CD4-positive, alpha-beta T cell treated with Interleukin-21 for 1 hour (primary cell): ENCODE data around the gene PRLR.

Experiments
- DNase-seq: peaks from one replicate; pipeline ENCODE4 v3.0.0-alpha.2; 2020

PRLR gene

DNA sequence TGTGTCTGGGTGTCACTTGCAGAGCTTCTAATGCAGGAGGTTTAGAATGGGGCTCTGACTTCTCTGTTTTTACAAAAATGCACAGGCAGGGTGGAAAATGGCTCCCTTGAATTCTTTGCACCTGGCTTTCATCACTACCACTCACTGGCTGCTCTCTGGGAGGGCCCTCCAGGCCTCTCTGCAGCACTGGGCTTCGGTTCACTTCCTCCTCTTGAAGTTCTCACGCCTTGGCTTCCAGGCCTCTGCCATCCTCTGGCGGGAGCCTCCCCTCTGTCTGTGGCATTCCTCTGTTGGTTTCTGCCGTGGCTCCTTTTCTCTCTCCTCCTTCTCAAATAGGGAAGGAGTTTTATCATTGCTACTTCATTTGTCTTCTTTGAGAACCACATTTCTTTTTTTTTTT lies 2.8 kb upstream of the PRLR start:
- DNase-seq, result no peak

DNA sequence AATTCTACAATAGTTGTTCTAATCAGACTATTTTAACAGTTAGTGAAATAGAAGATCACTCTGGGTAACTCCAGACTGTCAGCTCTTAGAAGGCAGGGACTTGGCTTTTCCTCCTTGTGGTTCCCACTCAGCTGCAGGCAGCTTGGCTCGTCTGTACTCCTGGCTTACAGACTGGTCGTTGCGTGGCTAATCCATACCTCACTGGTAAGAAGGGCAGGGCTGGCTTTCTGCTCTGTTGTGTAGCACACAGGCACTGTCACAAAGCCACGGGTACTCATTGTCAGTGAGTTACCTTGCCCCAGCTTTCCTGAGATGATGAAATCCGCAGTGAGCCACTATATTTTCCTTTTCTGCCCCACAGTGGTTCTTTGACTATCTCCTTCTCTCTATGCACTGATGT lies 1.8 kb upstream of the PRLR start:
- no peak for DNase-seq

- no peak for DNase-seq
Measured at GRCh38 chr5:35229076-35230037, 930 bp downstream of the PRLR start.

DNA sequence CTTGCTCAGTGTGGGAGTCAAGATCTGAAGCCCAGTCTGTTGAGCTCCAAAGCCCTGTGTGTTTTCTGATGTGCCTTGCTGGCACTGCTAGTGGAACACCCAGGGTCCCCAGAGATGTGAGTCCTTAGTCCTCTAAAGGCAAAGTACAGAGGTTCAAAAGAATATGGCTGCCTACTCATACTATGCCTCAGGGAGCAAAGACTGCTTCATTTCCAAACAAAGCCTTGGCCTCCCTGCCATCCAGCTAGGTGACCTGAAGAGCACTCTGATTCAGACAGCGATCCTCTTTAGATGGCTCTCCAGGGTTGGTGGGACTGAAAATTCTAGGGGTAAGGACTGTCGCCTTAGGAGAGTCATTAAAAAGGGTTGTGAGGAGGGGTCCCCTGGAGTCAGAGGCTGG lies 2.0 kb downstream of the PRLR start:
- DNase-seq, result no peak

- DNase-seq, result no peak
Measured at GRCh38 chr5:35227720-35228119, 2.6 kb downstream of the PRLR start.

GRCh38 chr5:35223787-35224395 lies 6.4 kb downstream of the PRLR start:
- DNase-seq, result no peak

GRCh38 chr5:35220967-35221366 lies 9.3 kb downstream of the PRLR start:
- no peak for DNase-seq

- DNase-seq, result no peak
Measured at GRCh38 chr5:35218981-35219380, 11.3 kb downstream of the PRLR start.

GRCh38 chr5:35214051-35214450 lies 16.2 kb downstream of the PRLR start:
- DNase-seq, result no peak

DNA sequence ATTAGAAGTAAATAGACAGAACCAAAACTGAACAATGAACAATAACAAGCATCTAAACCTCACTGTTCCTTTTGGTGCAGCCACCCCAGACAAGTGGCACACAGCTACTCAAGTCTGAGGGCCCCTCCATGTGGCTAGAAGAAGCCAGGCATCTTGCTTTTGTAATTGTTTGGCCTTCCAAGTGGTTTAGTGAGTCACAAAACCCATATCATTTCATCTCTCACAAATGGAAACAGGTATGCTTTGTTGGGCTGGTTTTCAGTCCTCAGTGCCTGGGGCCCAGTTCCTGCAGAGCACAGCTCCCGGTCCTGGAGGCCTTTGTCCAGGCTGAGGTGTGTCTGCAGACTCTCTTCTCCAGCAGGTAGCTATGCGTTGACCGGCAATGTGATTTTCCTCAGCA lies 16.7 kb downstream of the PRLR start:
- no peak for DNase-seq

- no peak for DNase-seq
Measured at GRCh38 chr5:35212122-35212982, 17.9 kb downstream of the PRLR start.

- no peak for DNase-seq
Measured at GRCh38 chr5:35209862-35210261, 20.4 kb downstream of the PRLR start.

- DNase-seq, result no peak
Measured at GRCh38 chr5:35205606-35206005, 24.7 kb downstream of the PRLR start.

DNA sequence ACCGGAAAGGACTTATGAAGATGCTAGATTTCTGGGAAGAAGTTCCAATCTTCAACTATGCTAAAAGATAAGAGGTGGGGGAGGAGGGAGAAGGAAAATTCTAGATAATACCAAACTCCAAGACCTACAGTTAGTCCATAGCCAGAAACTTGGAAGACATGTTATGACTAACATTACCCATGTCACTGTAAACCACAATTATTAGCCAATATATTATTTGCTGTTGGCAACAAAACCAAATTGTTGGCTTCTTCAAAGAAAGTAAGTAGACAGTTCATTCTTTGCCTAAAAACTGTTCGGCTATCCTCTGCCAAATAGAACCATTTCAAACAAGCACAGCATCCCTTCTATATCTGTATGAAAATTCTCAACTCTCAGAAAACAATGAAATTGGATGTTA lies 25.1 kb downstream of the PRLR start:
- no peak for DNase-seq

DNA sequence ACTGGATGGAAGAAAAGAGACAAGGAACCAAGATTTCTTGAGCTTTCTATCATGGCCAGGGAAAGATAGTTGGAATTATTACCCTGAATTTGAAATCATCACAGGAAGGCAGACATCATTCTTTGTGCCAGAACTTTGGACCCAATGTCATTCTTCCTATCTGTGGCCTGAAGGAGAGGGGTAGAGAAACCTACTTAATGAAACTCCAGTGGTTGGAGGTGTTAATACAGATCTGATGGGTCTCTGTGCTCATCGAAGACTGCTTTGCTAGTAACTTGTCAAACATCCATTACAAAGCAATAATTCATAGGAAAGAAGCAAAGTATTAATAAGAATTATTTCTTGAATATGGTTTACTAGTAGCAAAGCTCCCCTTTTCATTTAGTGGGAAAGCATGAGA lies 26.9 kb downstream of the PRLR start:
- no peak for DNase-seq

DNA sequence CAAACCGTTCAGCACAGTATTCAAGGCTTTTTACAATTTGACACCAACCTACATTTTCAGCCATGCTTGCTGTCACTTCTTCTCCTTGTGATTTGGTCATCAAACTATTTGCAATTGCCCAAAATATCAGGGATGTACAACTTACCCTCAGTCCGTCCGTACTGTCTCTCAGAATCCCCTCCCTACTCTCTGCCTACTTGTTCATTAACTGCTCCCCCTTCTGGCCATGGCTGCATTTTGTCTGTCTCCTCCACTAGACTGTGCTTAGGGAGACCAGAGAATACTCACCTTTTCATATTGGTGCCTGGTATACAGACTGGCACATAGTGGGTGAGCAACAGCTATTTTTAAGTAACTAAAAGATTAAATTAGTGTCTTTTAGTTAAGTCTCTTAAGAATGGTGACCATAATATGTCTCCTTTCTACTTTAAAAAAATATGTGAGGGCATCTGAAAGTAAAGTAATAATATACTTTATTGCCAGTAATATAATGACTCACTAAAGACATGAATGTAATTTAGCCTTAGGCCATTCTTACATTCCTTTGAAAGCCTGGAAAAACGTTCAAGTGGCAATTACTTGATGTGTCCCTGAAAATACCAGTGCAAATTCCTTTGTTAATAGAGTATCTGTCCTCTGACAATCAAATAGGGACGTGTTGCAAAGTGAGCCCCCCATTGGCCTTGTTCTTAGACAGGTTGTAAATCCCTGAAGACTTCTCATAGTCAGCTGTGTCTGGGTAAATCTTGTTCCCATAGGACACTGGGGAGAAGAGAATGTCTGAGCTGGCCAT lies 27.8 kb downstream of the PRLR start:
- peak; percentile 21 for DNase-seq

- no peak for DNase-seq
Measured at GRCh38 chr5:35201291-35201690, 29.0 kb downstream of the PRLR start.

DNA sequence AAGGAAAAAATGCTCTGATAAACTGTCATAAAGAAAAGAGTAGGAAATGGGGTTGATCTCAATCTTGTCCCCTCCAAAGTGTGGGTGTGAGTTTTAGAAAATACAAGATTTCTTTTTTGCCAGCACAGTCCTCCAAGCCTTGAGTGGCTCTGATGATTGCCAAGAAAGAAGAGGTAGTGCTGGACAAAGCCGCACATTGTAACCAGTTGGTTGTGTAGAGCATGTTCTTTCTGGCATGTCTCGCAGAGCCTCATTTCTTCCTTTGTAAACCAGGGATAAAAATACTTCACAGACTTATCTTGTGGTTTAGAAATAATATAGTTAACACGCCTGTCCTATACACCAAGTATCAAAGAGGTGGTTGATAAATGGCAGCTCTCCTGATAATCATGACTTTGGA lies 30.4 kb downstream of the PRLR start:
- no peak for DNase-seq

DNA sequence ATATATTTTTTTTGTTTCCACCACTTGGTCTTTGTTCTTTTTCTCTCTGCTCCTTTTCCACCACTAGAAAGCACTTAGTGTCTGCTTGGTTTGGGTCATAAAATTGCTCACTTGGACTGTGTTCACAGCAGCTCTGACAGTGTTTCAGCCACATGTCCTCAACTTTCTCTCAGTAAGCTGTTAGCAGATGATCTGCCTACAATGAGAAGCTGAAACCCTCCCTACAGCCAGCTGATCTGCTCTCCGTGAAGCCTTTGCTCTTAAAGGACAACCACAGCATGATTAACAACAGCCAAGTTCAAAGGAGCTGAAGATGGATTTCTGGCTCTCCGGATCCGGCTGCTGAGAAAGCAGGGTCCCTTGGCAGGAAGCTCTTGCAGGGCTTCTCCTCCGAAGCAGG lies 31.6 kb downstream of the PRLR start:
- DNase-seq, result no peak

DNA sequence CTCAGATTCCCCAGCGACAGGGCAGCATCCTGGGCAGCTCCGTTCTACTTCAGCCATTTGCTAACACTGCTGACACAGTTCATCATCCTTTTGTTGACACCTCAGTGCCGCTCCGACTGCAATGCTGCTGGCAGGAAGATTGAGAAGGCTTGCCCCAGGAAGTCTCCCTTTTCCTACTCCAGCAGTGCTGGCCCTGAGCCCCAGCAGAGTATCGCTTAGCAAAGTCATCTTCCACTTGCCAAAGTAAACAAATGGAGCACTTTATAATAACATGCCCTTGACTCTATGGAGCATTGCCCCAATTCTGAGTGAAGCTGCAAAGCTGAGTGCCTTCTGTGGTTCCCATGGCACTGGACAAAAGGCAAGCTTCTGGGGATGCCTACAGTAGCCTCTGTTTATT lies 32.2 kb downstream of the PRLR start:
- DNase-seq, result no peak

DNA sequence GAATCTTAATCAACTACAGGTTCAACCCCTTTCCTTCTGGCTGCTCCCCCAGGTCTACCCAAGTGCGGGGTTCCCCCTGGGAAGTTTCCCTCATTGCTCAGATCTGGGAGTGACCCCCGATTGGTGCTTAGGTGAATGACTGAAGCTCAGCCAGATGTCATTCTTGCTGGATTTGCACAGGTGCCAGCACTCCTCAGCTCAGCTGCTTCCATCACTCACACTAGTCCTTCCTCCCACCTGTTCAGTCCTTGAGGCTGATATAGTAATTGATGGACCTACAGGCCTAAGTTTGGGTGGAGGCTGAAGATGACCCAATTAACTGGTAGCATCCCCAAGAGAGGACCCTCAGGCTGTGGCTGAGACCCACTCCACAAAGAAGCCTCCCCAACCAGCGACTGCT lies 32.9 kb downstream of the PRLR start:
- DNase-seq, result no peak

- no peak for DNase-seq
Measured at GRCh38 chr5:35195472-35195852, 34.8 kb downstream of the PRLR start.
